Measurements from ENCODE around the gene NEMF. TPM values are rescaled to one million over a fixed set of nuclear protein-coding genes. Genes with fewer than 3 reads are reported as not detected.
"Not testable (repeated sequence)": the region's sequence is repeated elsewhere in the genome, so short reads cannot be mapped to it uniquely, and the experiment has no call there.

NEMF gene
- total RNA-seq, 1 donor = 63.9 TPM

- H3K4me3 ChIP-seq (ENCODE audit: low read depth, low read length) = no peak overlapping the region
- no peak for TF ChIP-seq CTCF (IDR thresholded peaks at IDR 0.05; ENCODE audit: insufficient read depth, low read length)
- DNase-seq (ENCODE audit: low read depth) = no peak
Measured at GRCh38 chr14:49745191-49745590, 107.4 kb downstream of the NEMF start.

GRCh38 chr14:49735669-49736068, 116.9 kb downstream of the NEMF start:
- not testable (repeated sequence) for H3K4me3 ChIP-seq (ENCODE audit: low read depth, low read length); DNase-seq (ENCODE audit: low read depth)

- H3K4me3 ChIP-seq (ENCODE audit: low read depth, low read length) = no peak overlapping the region
- no peak for DNase-seq (ENCODE audit: low read depth)
- TF ChIP-seq CTCF (IDR thresholded peaks at IDR 0.05; ENCODE audit: insufficient read depth, low read length) = no peak
Measured at GRCh38 chr14:49733836-49734235, 118.8 kb downstream of the NEMF start.

- TF ChIP-seq CTCF (IDR thresholded peaks at IDR 0.05; ENCODE audit: insufficient read depth, low read length) = no peak
- H3K4me3 ChIP-seq (ENCODE audit: low read depth, low read length) = no peak overlapping the region
- no peak for DNase-seq (ENCODE audit: low read depth)
Measured at GRCh38 chr14:49732896-49733295, 119.7 kb downstream of the NEMF start.

Small RNA genes within 50 kb of the gene (small RNA-seq; reads per million reads assigned to genes)
- gene RF00019 (not detected), gene RN7SL2 (3.3 reads per million, percentile 82 among the genes with 10 or more reads in this experiment), gene RN7SL3 (2.4 reads per million, percentile 75 among the genes with 10 or more reads in this experiment), gene RNU6-189P (not detected), gene RNU6-539P (not detected)

Other genes starting within 250 kb of the NEMF start
- 180 and 525 TPM in 2 replicates for gene RPL36AL, start 232.2 kb downstream of the NEMF start, total RNA-seq (ENCODE audit: low replicate concordance)
- 76.9 and 103 TPM in 2 replicates for gene MGAT2, start 232.0 kb downstream of the NEMF start, total RNA-seq (ENCODE audit: low replicate concordance)
- gene DNAAF2, start 217.5 kb downstream of the NEMF start, total RNA-seq (ENCODE audit: low replicate concordance) = 10.5 and 24.9 TPM in 2 replicates
- gene POLE2, start 164.6 kb downstream of the NEMF start, total RNA-seq (ENCODE audit: low replicate concordance) = 1.1 and 36.2 TPM in 2 replicates
- 4.9 and 12.8 TPM in 2 replicates for gene KLHDC1, start 159.7 kb downstream of the NEMF start, total RNA-seq (ENCODE audit: low replicate concordance)
- gene KLHDC2, start 84.6 kb downstream of the NEMF start, total RNA-seq (ENCODE audit: low replicate concordance) = 69.3 and 74.1 TPM in 2 replicates
- gene ARF6, start 40.3 kb upstream of the NEMF start, total RNA-seq (ENCODE audit: low replicate concordance) = 101 and 130 TPM in 2 replicates